Spleen (tissue), 7 donors: Measurements from ENCODE around the gene HES3.

Experiments used
- CTCF ChIP-seq, 11 experiments: fragments of 200-600 bp in 7 of 11; fragments of 450-650 bp in 4 of 11; sonication (generic) in 4 of 11; IDR thresholded peaks in 8 of 11; conservative IDR thresholded peaks in 3 of 11; 1 replicate in 7 of 11; 2 replicates in 4 of 11; pipeline versions ENCODE4 v1.4.0 to v1.8.0; 2016 to 2021; ENCODE audit warnings: antibody characterized with exemption in 11 of 11, inconsistent platforms in 4 of 11, mild to moderate bottlenecking in 1 of 11
- POLR2A ChIP-seq, 3 donors: fragments of 450-650 bp; IDR thresholded peaks; one replicate each; pipeline ENCODE4 v1.5.1; 2017; ENCODE audit warnings: antibody characterized with exemption in 3 of 3, mild to moderate bottlenecking in 1 of 3
- donor health status: DM: no; HTN: no; CAD: no; lungs with moderate emphysema.
- donor health status: DM: no; HTN: no; CAD: no.
- donor health status: DM: no; HTN: no; CAD: no.

- TF ChIP-seq POLR2A (IDR thresholded peaks at IDR 0.05), result no peak
- TF ChIP-seq CTCF (IDR thresholded peaks at IDR 0.05 in 8 of 11, conservative IDR thresholded peaks at IDR 0.05 in 3 of 11), result no peak
These were observed 19.3 kb upstream of the HES3 start for GRCh38 chr1:6224718-6225117.
